HepG2 (cell line): ENCODE results near the gene NPHP1. TPM values are rescaled to one million over a fixed set of nuclear protein-coding genes. Genes with fewer than 3 reads are reported as not detected.
"Not testable (repeated sequence)": the region's sequence is repeated elsewhere in the genome, so short reads cannot be mapped to it uniquely, and the experiment has no call there.

Experiments used
- ATAC-seq: fragments of 200-7000 bp; cut with Tn5 transposase; 3 replicates; pipeline ENCODE4 v1.9.1; 2020; ENCODE audit warnings: mild to moderate bottlenecking, moderate library complexity
- BruUV-seq: library from RNA; stranded (reverse); fragments of 400-500 nt; replicated peaks from 2 replicates; lab custom pipeline; 2021; lab: Mats Ljungman, UMichigan
- CTCF ChIA-PET: fragments of 300-600 bp; formaldehyde crosslinking; extraction: SDS; loops from one replicate; lab custom pipeline; 2021; ENCODE audit warnings: low total read pairs, inconsistent platforms, low intra/inter-chr PET ratio; lab: Yijun Ruan, JAX
- POLR2A ChIA-PET: fragments of 350-600 bp; sonication (Branson Sonifier 250); formaldehyde crosslinking; loops from one replicate; lab custom pipeline; 2020; ENCODE audit warnings: antibody characterized with exemption, inconsistent platforms; lab: Yijun Ruan, JAX
- DNase-seq: peaks from one replicate; pipeline ENCODE4 v3.0.0-alpha.2; 2015; ENCODE audit warnings: low spot score
- FAIRE-seq: peaks from 3 replicates; lab custom pipeline; 2011; peaks lifted over from hg19 to GRCh38; lab: Jason Lieb, UNC
- H2AFZ ChIP-seq: one replicate; pipeline ENCODE4 v1.6.1; 2011; ENCODE audit warnings: low read length, inconsistent platforms
- H3K27ac ChIP-seq: fragments of 300-600 bp; 3 replicates; pipeline ENCODE4 v1.8.0; 2011; ENCODE audit warnings: mixed run types, mild to moderate bottlenecking, mixed read lengths, low read length, inconsistent platforms; ENCODE audit not compliant: insufficient read depth; ENCODE audit errors: extremely low read length
- H3K27me3 ChIP-seq, 2 experiments: fragments of 200-600 bp in 1 of 2; 2 replicates in 1 of 2; 3 replicates in 1 of 2; pipeline versions ENCODE4 v1.6.0 to v1.8.0; 2011; ENCODE audit warnings: low read length in 2 of 2, mild to moderate bottlenecking in 2 of 2, moderate library complexity in 2 of 2, inconsistent platforms in 1 of 2; ENCODE audit not compliant: insufficient read depth in 2 of 2, control insufficient read depth in 1 of 2
- H3K36me3 ChIP-seq, 2 experiments: fragments of 200-600 bp in 1 of 2; replicated peaks in 1 of 2; 2 replicates in 1 of 2; 3 replicates in 1 of 2; pipeline versions ENCODE4 v1.5.1 to v1.8.0; 2011; ENCODE audit warnings: low read length in 2 of 2, inconsistent platforms in 1 of 2; ENCODE audit not compliant: insufficient read depth in 2 of 2, control insufficient read depth in 1 of 2
- H3K4me1 ChIP-seq: 2 replicates; pipeline ENCODE4 v1.5.1; 2012; ENCODE audit warnings: low read length, inconsistent platforms; ENCODE audit not compliant: insufficient read depth
- H3K4me2 ChIP-seq: 2 replicates; pipeline ENCODE4 v1.6.0; 2011; ENCODE audit warnings: low read depth, low read length, inconsistent platforms
- H3K4me3 ChIP-seq, 3 experiments: fragments of 200-600 bp in 1 of 3; sonication (generic), shearing (Covaris generic) in 1 of 3; replicated peaks in 1 of 3; 2 replicates each; pipeline ENCODE4 v1.5.1; 2011 to 2016; ENCODE audit warnings: low read length in 3 of 3, inconsistent platforms in 2 of 3, low read depth in 2 of 3, mild to moderate bottlenecking in 2 of 3, control low read depth in 1 of 3, mixed read lengths in 1 of 3; ENCODE audit not compliant: insufficient read depth in 1 of 3
- H3K79me2 ChIP-seq: one replicate; pipeline ENCODE4 v1.6.1; 2011; ENCODE audit warnings: low read length, inconsistent platforms; ENCODE audit not compliant: insufficient read depth
- H3K9ac ChIP-seq: 2 replicates; pipeline ENCODE4 v1.6.0; 2011; ENCODE audit warnings: mild to moderate bottlenecking, low read depth, low read length, inconsistent platforms; ENCODE audit not compliant: insufficient read depth
- H3K9me3 ChIP-seq: 2 replicates; pipeline ENCODE4 v1.5.1; 2012; ENCODE audit warnings: mild to moderate bottlenecking, low read length
- H4K20me1 ChIP-seq: 2 replicates; pipeline ENCODE4 v1.6.0; 2011; ENCODE audit warnings: inconsistent platforms, mild to moderate bottlenecking, low read length, moderate library complexity; ENCODE audit not compliant: insufficient read depth
- WGBS: methylation state at CpG from one replicate; pipeline ENCODE4 v1.1.6; 2017; ENCODE audit warnings: low lambda C conversion rate; 5-methylcytosine and 5-hydroxymethylcytosine counted together
- in situ Hi-C: cut with HindIII; loops from 2 replicates; pipeline ENCODE4 v1.10.0; 2017; ENCODE audit warnings: low pct_unique_long_range_greater_than_20kb; ENCODE audit not compliant: extremely low pct_ligation_motif_present
- intact Hi-C: fragments of 100-400 bp; cut with micrococcal nuclease; formaldehyde crosslinking; loops from one replicate; pipeline ENCODE4 v1.10.0; 2022; ENCODE audit not compliant: unreplicated experiment
- polyA plus RNA-seq, 8 experiments: library from polyadenylated mRNA; depleted of rRNA in 3 of 8; stranded (reverse) in 7 of 8; unstranded in 1 of 8; fragments of >200 nt; fragmentation: Illumina TruSeq in 4 of 8; extraction: Trizol in 4 of 8; gene quantifications; 2 replicates each; pipeline versions ENCODE4 v1.2.1 to v1.2.3, GENCODE V29; 2011 to 2016; ENCODE audit warnings: low read depth in 4 of 8, missing spikeins in 1 of 8, mixed read lengths in 1 of 8; ENCODE audit not compliant: insufficient read depth in 1 of 8
- total RNA-seq, 5 experiments: library from RNA; depleted of rRNA; stranded (reverse); fragments of >200 nt; fragmentation: Illumina TruSeq; extraction: Trizol; gene quantifications; 2 replicates each; pipeline ENCODE4 v1.2.3, GENCODE V29; 2016; ENCODE audit warnings: low read depth in 1 of 5

Gene NPHP1
- total and polyA plus RNA-seq, 2 of the 13 experiments (the other 11 are each of a cell fraction or from before 2014, with no cell fraction given) = 2.7 to 4.8 TPM

DNA sequence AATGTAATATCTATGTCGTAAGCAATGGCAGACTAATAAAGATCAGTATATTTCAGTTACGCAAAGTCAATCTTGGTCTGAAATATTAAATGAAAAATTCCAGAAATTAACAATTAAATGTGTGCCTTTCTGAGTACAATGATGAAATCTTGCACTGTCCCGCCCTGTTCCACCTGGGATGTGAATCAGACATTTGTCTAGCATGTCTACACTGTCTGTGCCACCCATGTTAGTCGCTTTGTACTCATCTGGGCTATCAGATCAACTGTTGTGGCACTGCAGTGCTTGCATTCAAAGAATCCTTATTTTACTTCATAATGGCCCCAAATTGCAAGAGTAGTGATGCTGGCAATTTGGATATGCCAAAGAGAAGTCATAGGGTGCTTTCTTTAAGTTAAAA is 114.6 kb downstream of the NPHP1 start:
- POLR2A ChIA-PET, in situ Hi-C loops, H3K27me3 ChIP-seq, FAIRE-seq, H3K79me2 ChIP-seq, H3K9ac ChIP-seq, H4K20me1 ChIP-seq, intact Hi-C loops, CTCF ChIA-PET, H2AFZ ChIP-seq, BruUV-seq, H3K4me2 ChIP-seq, DNase-seq, H3K9me3 ChIP-seq, H3K36me3 ChIP-seq, H3K4me1 ChIP-seq, H3K4me3 ChIP-seq, H3K27ac ChIP-seq, ATAC-seq: not testable (repeated sequence)
- 32% methylated on average over 2 of the region's 4 CpGs for WGBS

DNA sequence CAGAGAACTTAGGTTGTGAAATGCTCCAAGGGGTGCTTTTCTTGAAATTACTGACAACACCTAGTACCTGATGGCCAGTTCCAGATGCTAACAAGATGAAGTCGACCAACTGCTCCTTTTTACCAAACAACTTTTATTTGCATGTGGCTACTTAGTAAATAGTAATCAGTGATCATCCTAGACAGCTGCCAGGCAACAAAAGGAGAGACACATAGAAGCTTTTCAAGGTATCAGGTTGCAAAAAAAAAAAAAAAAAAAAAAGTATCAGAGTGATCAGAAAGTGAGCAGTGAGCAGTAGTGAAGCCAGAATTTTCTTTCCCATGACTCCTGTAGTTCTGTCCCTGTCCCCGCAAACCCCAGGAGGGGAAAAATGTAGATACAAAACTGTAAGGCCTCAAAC is 121.1 kb downstream of the NPHP1 start:
- in situ Hi-C loops, H3K27me3 ChIP-seq, BruUV-seq, H3K79me2 ChIP-seq, H2AFZ ChIP-seq, H3K36me3 ChIP-seq, H3K4me1 ChIP-seq, POLR2A ChIA-PET, H3K4me3 ChIP-seq, DNase-seq, intact Hi-C loops, H3K9me3 ChIP-seq, CTCF ChIA-PET, H3K9ac ChIP-seq, FAIRE-seq, H3K4me2 ChIP-seq, ATAC-seq, H4K20me1 ChIP-seq, H3K27ac ChIP-seq: not testable (repeated sequence)
- no CpG with 5 or more reads among the region's 2 CpGs for WGBS

GRCh38 chr2:110083162-110083561 is 121.7 kb downstream of the NPHP1 start:
- H2AFZ ChIP-seq, FAIRE-seq, H4K20me1 ChIP-seq, H3K79me2 ChIP-seq, BruUV-seq, H3K27ac ChIP-seq, CTCF ChIA-PET, H3K27me3 ChIP-seq, DNase-seq, intact Hi-C loops, H3K9ac ChIP-seq, H3K9me3 ChIP-seq, in situ Hi-C loops, H3K4me1 ChIP-seq, POLR2A ChIA-PET, H3K4me3 ChIP-seq, H3K4me2 ChIP-seq, H3K36me3 ChIP-seq: not testable (repeated sequence)
- no CpG with 5 or more reads among the region's 8 CpGs for WGBS
- ATAC-seq = peak; percentile 37; the same call in 2 of the 3 replicates

DNA sequence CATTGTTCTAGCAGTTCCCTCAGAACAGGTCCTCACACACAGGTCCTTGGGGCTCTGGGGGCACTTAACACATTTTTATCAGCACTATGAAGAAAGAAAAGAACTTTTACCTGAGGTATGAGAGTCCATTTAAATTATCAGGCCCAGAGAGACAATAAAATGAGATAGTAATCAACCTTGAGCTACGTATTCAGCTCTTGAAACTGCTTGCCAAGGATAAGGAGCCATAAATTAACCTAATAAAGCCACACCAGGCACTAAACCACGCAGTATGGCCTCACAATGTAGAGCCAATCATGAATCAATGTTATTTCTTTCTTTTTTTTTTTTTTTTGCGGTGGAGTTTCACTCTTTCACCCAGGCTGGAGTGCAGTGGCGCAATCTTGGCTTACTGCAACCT is 126.7 kb downstream of the NPHP1 start:
- H3K9me3 ChIP-seq, FAIRE-seq, H3K4me2 ChIP-seq, H4K20me1 ChIP-seq, ATAC-seq, POLR2A ChIA-PET, DNase-seq, BruUV-seq, H3K4me1 ChIP-seq, CTCF ChIA-PET, H3K79me2 ChIP-seq, in situ Hi-C loops, H3K9ac ChIP-seq, H3K4me3 ChIP-seq, H3K36me3 ChIP-seq, H3K27me3 ChIP-seq, H2AFZ ChIP-seq, intact Hi-C loops, H3K27ac ChIP-seq: not testable (repeated sequence)
- no CpG with 5 or more reads among the region's 4 CpGs for WGBS
